ENCODE results near the gene SLC7A5. TPM values are rescaled to one million over a fixed set of nuclear protein-coding genes. Genes with fewer than 3 reads are reported as not detected.

The SLC7A5 gene
- polyA plus RNA-seq, 1 donor from 2014 or later = 3.9 TPM

GRCh38 chr16:87824991-87825841 is 44.1 kb downstream of the SLC7A5 start:
- H3K4me2 ChIP-seq (ENCODE audit: low read length) = no peak overlapping the region
- no peak overlapping the region for H3K27ac ChIP-seq (ENCODE audit: low read length)
- no peaks in the 10 kb centered on the region for H3K27me3 ChIP-seq (ENCODE audit: insufficient read depth, low read depth, low read length)
- TF ChIP-seq SMC3 (conservative IDR thresholded peaks at IDR 0.05; ENCODE audit: poor library complexity) (no peak), POLR2AphosphoS5 (IDR thresholded peaks at IDR 0.05) (no peak), EP300 (conservative IDR thresholded peaks at IDR 0.05; ENCODE audit: poor library complexity, severe bottlenecking) (no peak), RAD21 (conservative IDR thresholded peaks at IDR 0.05) (no peak), REST (IDR thresholded peaks at IDR 0.05; ENCODE audit: borderline replicate concordance) (no peak), EZH2 (IDR thresholded peaks at IDR 0.05; ENCODE audit: borderline replicate concordance, insufficient read depth, low read length, poor library complexity, severe bottlenecking) (no peak), CTCF (IDR thresholded peaks at IDR 0.05; ENCODE audit: poor library complexity, severe bottlenecking) (no peak), TAF1 (IDR thresholded peaks at IDR 0.05; ENCODE audit: low read depth) (no peak)
- H3K9me2 ChIP-seq (ENCODE audit: insufficient read depth, low read length) = no peaks in the 10 kb centered on the region
- no peaks in the 10 kb centered on the region for H3K9me3 ChIP-seq (ENCODE audit: low read length)
- H3K4me3 ChIP-seq (ENCODE audit: low read length) = no peak overlapping the region
- H3K79me2 ChIP-seq (replicated peaks; ENCODE audit: insufficient read depth, low read length) = no peaks in the 10 kb centered on the region
- H3F3A ChIP-seq (ENCODE audit: insufficient read depth, low read length, poor library complexity, severe bottlenecking) = no peaks in the 10 kb centered on the region
- no peak overlapping the region for H3K9ac ChIP-seq (ENCODE audit: low read length)
- no peaks in the 10 kb centered on the region for H4K20me1 ChIP-seq (ENCODE audit: insufficient read depth)
- no peaks in the 10 kb centered on the region for H3K36me3 ChIP-seq (ENCODE audit: insufficient read depth, low read length)
- no peak overlapping the region for H2AFZ ChIP-seq (ENCODE audit: low read depth, low read length)

- no peak overlapping the region for H3K4me2 ChIP-seq (ENCODE audit: low read length)
Measured at GRCh38 chr16:87824016-87824990, 45.0 kb downstream of the SLC7A5 start.

More at GRCh38 chr16:87824016-87824990, 45.0 kb downstream of the SLC7A5 start:
- Histone ChIP-seq H3K9me2 (ENCODE audit: insufficient read depth, low read length) (no peaks in the 10 kb centered on the region), H3K79me2 (replicated peaks; ENCODE audit: insufficient read depth, low read length) (no peaks in the 10 kb centered on the region), H3K27me3 (ENCODE audit: insufficient read depth, low read depth, low read length) (no peaks in the 10 kb centered on the region), H2AFZ (ENCODE audit: low read depth, low read length) (no peak overlapping the region), H3K27ac (ENCODE audit: low read length) (no peak overlapping the region), H3K9me3 (ENCODE audit: low read length) (no peaks in the 10 kb centered on the region), H4K20me1 (ENCODE audit: insufficient read depth) (no peaks in the 10 kb centered on the region), H3K36me3 (ENCODE audit: insufficient read depth, low read length) (no peaks in the 10 kb centered on the region), H3K4me3 (ENCODE audit: low read length) (no peak overlapping the region), H3F3A (ENCODE audit: insufficient read depth, low read length, poor library complexity, severe bottlenecking) (no peaks in the 10 kb centered on the region), H3K9ac (ENCODE audit: low read length) (no peak overlapping the region)
- TF ChIP-seq POLR2AphosphoS5 (IDR thresholded peaks at IDR 0.05) (no peak), SMC3 (conservative IDR thresholded peaks at IDR 0.05; ENCODE audit: poor library complexity) (no peak), REST (IDR thresholded peaks at IDR 0.05; ENCODE audit: borderline replicate concordance) (no peak), TAF1 (IDR thresholded peaks at IDR 0.05; ENCODE audit: low read depth) (no peak), RAD21 (conservative IDR thresholded peaks at IDR 0.05) (no peak), EP300 (conservative IDR thresholded peaks at IDR 0.05; ENCODE audit: poor library complexity, severe bottlenecking) (no peak), EZH2 (IDR thresholded peaks at IDR 0.05; ENCODE audit: borderline replicate concordance, insufficient read depth, low read length, poor library complexity, severe bottlenecking) (no peak), CTCF (IDR thresholded peaks at IDR 0.05; ENCODE audit: poor library complexity, severe bottlenecking) (no peak)

Data from neural cell (in vitro differentiated cells).